HepG2 (cell line): ENCODE data around the gene SMURF1. TPM values are rescaled to one million over a fixed set of nuclear protein-coding genes. Genes with fewer than 3 reads are reported as not detected.

Source experiments
- ATF4 ChIP-seq, 2 experiments: fragments of 450-650 bp in 1 of 2; sonication (generic) in 1 of 2; formaldehyde crosslinking; IDR thresholded peaks; 2 replicates each; pipeline versions ENCODE4 v1.5.0 to v1.8.0; 2020 to 2022; ENCODE audit warnings: mild to moderate bottlenecking in 1 of 2, missing genetic modification reagents in 1 of 2
- BCL6 ChIP-seq: IDR thresholded peaks from 2 replicates; pipeline ENCODE4 v1.6.1; 2016; ENCODE audit warnings: missing genetic modification reagents, missing compliant biosample characterization
- EP300 ChIP-seq, 3 experiments: sonication (generic) in 1 of 3; formaldehyde crosslinking in 1 of 3; IDR thresholded peaks; 2 replicates each; pipeline versions ENCODE4 v1.5.1 to v1.6.1; 2011 to 2020; ENCODE audit warnings: low read depth in 2 of 3, low read length in 2 of 3, borderline replicate concordance in 1 of 3, improper control_type of control experiment in 1 of 3, mild to moderate bottlenecking in 1 of 3, missing genetic modification reagents in 1 of 3, moderate library complexity in 1 of 3
- GABPA ChIP-seq, 2 experiments: IDR thresholded peaks; 2 replicates each; pipeline ENCODE4 v1.6.1; 2011 to 2016; ENCODE audit warnings: low read depth in 2 of 2, low read length in 1 of 2, missing biosample characterization in 1 of 2, missing genetic modification characterization in 1 of 2
- HNF1B ChIP-seq: sonication (generic); formaldehyde crosslinking; IDR thresholded peaks from 2 replicates; pipeline ENCODE4 v1.5.1; 2020; ENCODE audit warnings: mild to moderate bottlenecking, moderate library complexity, missing genetic modification reagents
- JARID2 ChIP-seq: sonication (generic); formaldehyde crosslinking; IDR thresholded peaks from 2 replicates; pipeline ENCODE4 v1.8.1; 2023; ENCODE audit warnings: missing genetic modification reagents, inconsistent platforms; ENCODE audit not compliant: insufficient replicate concordance
- KLF16 ChIP-seq, 2 experiments: sonication (generic) in 1 of 2; formaldehyde crosslinking in 1 of 2; IDR thresholded peaks; 2 replicates each; pipeline versions ENCODE4 v1.6.1 to v1.8.0; 2016 to 2023; ENCODE audit warnings: missing genetic modification reagents in 2 of 2, missing compliant biosample characterization in 1 of 2
- MAX ChIP-seq: IDR thresholded peaks from 2 replicates; pipeline ENCODE4 v1.6.1; 2012; ENCODE audit warnings: inconsistent platforms
- SMAD1 ChIP-seq: sonication (generic); formaldehyde crosslinking; IDR thresholded peaks from 2 replicates; pipeline ENCODE4 v1.4.0; 2020; ENCODE audit warnings: missing genetic modification reagents, low read depth, mild to moderate bottlenecking, borderline replicate concordance
- SOX13 ChIP-seq, 3 experiments: fragments of 450-650 bp in 1 of 3; sonication (generic) in 1 of 3; formaldehyde crosslinking in 1 of 3; IDR thresholded peaks in 2 of 3; conservative IDR thresholded peaks in 1 of 3; 2 replicates each; pipeline versions ENCODE4 v1.5.0 to v1.6.1; 2016 to 2020; ENCODE audit warnings: antibody characterized with exemption in 1 of 3, mild to moderate bottlenecking in 1 of 3, missing compliant biosample characterization in 1 of 3, missing genetic modification reagents in 1 of 3, moderate library complexity in 1 of 3
- SP4 ChIP-seq: sonication (generic); formaldehyde crosslinking; IDR thresholded peaks from 2 replicates; pipeline ENCODE4 v1.8.1; 2023; ENCODE audit warnings: mild to moderate bottlenecking, missing genetic modification reagents
- YEATS4 ChIP-seq: sonication (generic); formaldehyde crosslinking; IDR thresholded peaks from 2 replicates; pipeline ENCODE4 v1.4.0; 2020; ENCODE audit warnings: missing genetic modification reagents, borderline replicate concordance
- YY1 ChIP-seq: IDR thresholded peaks from 2 replicates; pipeline ENCODE4 v1.6.1; 2011; ENCODE audit warnings: low read length, low read depth, moderate library complexity, mild to moderate bottlenecking; ENCODE audit not compliant: insufficient read depth, insufficient replicate concordance
- ZBTB33 ChIP-seq: sonication (generic); formaldehyde crosslinking; IDR thresholded peaks from 2 replicates; pipeline ENCODE4 v1.4.0; 2020; ENCODE audit warnings: missing genetic modification reagents
- ZNF12 ChIP-seq: sonication (generic); formaldehyde crosslinking; IDR thresholded peaks from 2 replicates; pipeline ENCODE4 v1.5.0; 2020; ENCODE audit warnings: missing genetic modification reagents
- ZNF335 ChIP-seq: sonication (generic); formaldehyde crosslinking; IDR thresholded peaks from 2 replicates; pipeline ENCODE4 v1.4.0; 2020; ENCODE audit warnings: missing genetic modification reagents
- ZNF512B ChIP-seq: sonication (generic); formaldehyde crosslinking; IDR thresholded peaks from 2 replicates; pipeline ENCODE4 v1.5.1; 2020; ENCODE audit warnings: missing genetic modification reagents, mild to moderate bottlenecking, borderline replicate concordance
- ZNF629 ChIP-seq: sonication (generic); formaldehyde crosslinking; conservative IDR thresholded peaks from 2 replicates; pipeline ENCODE4 v1.5.0; 2020; ENCODE audit warnings: missing genetic modification reagents
- polyA plus RNA-seq, 8 experiments: library from polyadenylated mRNA; depleted of rRNA in 3 of 8; stranded (reverse) in 7 of 8; unstranded in 1 of 8; fragments of >200 nt; fragmentation: Illumina TruSeq in 4 of 8; extraction: Trizol in 4 of 8; gene quantifications; 2 replicates each; pipeline versions ENCODE4 v1.2.1 to v1.2.3, GENCODE V29; 2011 to 2016; ENCODE audit warnings: low read depth in 4 of 8, missing spikeins in 1 of 8, mixed read lengths in 1 of 8; ENCODE audit not compliant: insufficient read depth in 1 of 8
- total RNA-seq, 5 experiments: library from RNA; depleted of rRNA; stranded (reverse); fragments of >200 nt; fragmentation: Illumina TruSeq; extraction: Trizol; gene quantifications; 2 replicates each; pipeline ENCODE4 v1.2.3, GENCODE V29; 2016; ENCODE audit warnings: low read depth in 1 of 5

The SMURF1 gene
- total and polyA plus RNA-seq, 2 of the 13 experiments (the other 11 are each of a cell fraction or from before 2014, with no cell fraction given): 8.3 to 11.1 TPM

- TF ChIP-seq ZNF629 (CRISPR knock-in tag): peak; percentile 38; the same call in 1 of the 2 replicates
- TF ChIP-seq BCL6 (CRISPR knock-in tag): peak; percentile 91
- TF ChIP-seq HNF1B (CRISPR knock-in tag): peak; percentile 70
- peak; percentile 66; the same call in 1 of the 2 replicates for TF ChIP-seq ZNF12
- peak in 1 of 2 experiments; percentile 70; a peak in 2 of 4 replicates for TF ChIP-seq ATF4 (CRISPR knock-in tag; IDR thresholded peaks at IDR 0.05)
- peak; percentile 40; the same call in 1 of the 2 replicates for TF ChIP-seq YEATS4 (CRISPR knock-in tag)
- TF ChIP-seq KLF16 (CRISPR knock-in tag; IDR thresholded peaks at IDR 0.05): peak in 1 of 2 experiments; percentile 75; a peak in 2 of 4 replicates
- no peak for TF ChIP-seq GABPA (IDR thresholded peaks at IDR 0.05; ENCODE audit: low read depth, low read length)
- TF ChIP-seq GABPA (CRISPR knock-in tag; IDR thresholded peaks at IDR 0.05; ENCODE audit: low read depth): no peak
- peak in 1 of 2 experiments; percentile 67; a peak in 2 of 4 replicates for TF ChIP-seq EP300 (IDR thresholded peaks at IDR 0.05; ENCODE audit: low read depth in 2 of 2, low read length in 2 of 2)
- peak; percentile 58; the same call in 1 of the 2 replicates for TF ChIP-seq EP300 (CRISPR knock-in tag; IDR thresholded peaks at IDR 0.05; ENCODE audit: borderline replicate concordance)
- no peak for TF ChIP-seq SOX13 (IDR thresholded peaks at IDR 0.05)
- peak in 1 of 2 experiments; percentile 88; a peak in 2 of 4 replicates for TF ChIP-seq SOX13 (CRISPR knock-in tag; conservative IDR thresholded peaks at IDR 0.05 in 1 of 2, IDR thresholded peaks at IDR 0.05 in 1 of 2)
- no peak for TF ChIP-seq ZNF335 (CRISPR knock-in tag)
- TF ChIP-seq ZBTB33 (CRISPR knock-in tag): 0 out of 2 replicates have a peak, but pooled peaks have one; percentile 19
- peak; percentile 86; the same call in 1 of the 2 replicates for TF ChIP-seq ZNF512B (CRISPR knock-in tag)
- TF ChIP-seq YY1: no peak
- peak; percentile 90 for TF ChIP-seq MAX
- TF ChIP-seq SMAD1 (CRISPR knock-in tag): no peak
- TF ChIP-seq SP4: peak; percentile 35; the same call in 1 of the 2 replicates
- TF ChIP-seq JARID2 (CRISPR knock-in tag): no peak
Observed at GRCh38 chr7:99190359-99191009, 46.6 kb upstream of the SMURF1 start (continued).
